ENCODE data around the gene BCAR3. TPM values are rescaled to one million over a fixed set of nuclear protein-coding genes. Genes with fewer than 3 reads are reported as not detected.

Gene BCAR3
- total and polyA plus RNA-seq, 7 experiments from 2014 or later = 0.22 to 1.7 (median 0.84) TPM

DNA sequence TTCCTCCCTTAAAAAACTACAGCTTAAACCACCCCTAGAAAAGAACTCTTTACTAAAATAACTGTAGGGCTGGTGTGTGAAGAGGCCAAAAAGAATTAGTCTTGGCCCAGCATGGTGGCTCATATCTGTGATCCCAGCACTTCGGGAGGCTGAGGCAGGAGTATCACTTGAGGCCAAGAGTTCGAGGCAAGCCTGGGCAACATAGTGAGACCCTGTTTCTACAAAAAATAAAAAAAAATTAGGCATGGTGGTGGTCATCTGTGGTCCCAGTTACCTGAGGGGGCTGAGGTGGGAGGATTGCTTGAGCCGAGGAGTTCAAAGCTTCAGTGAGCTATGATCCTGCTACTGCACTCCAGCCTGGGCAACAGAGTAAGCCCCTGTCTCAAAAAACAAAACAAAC is 44.9 kb downstream of the BCAR3 start:
- Mint-ChIP-seq H3K9me3 (peaks cover 0 to 4% (median 0%) of the 10 kb centered on the region in 11 donors), H3K4me3 (no peak overlapping the region), H3K4me1 (no peaks in the 10 kb centered on the region), H3K27ac (no peak overlapping the region), H3K36me3 (no peaks in the 10 kb centered on the region), H3K27me3 (no peaks in the 10 kb centered on the region)
- ChIA-PET CTCF (interaction anchor here (0.6 kb wide), 1 partner anchor 333 kb away, joined by 3 read pairs; no protein-coding TSS in a partner anchor), POLR2A (no interaction called here)
- no peak for DNase-seq
- no peak overlapping the region for H3K27ac ChIP-seq (ENCODE audit: low read depth, low read length)
- no peaks in the 10 kb centered on the region for H3K27me3 ChIP-seq (ENCODE audit: control insufficient read depth in 2 of 2, insufficient read depth in 2 of 2, low read length in 2 of 2)
- intact Hi-C loops (cut with micrococcal nuclease) = no loop called here
- H3K4me3 ChIP-seq (ENCODE audit: low read length) = no peak overlapping the region
- H3K36me3 ChIP-seq (ENCODE audit: control insufficient read depth in 2 of 3, insufficient read depth in 3 of 3, low read length in 3 of 3) = no peaks in the 10 kb centered on the region
- H3K4me1 ChIP-seq (ENCODE audit: control insufficient read depth in 2 of 2, insufficient read depth in 2 of 2, low read length in 2 of 2) = no peaks in the 10 kb centered on the region
- H3K9me3 ChIP-seq (ENCODE audit: control insufficient read depth in 2 of 3, low read length in 3 of 3) = no peaks in the 10 kb centered on the region
- ATAC-seq = no peak

DNA sequence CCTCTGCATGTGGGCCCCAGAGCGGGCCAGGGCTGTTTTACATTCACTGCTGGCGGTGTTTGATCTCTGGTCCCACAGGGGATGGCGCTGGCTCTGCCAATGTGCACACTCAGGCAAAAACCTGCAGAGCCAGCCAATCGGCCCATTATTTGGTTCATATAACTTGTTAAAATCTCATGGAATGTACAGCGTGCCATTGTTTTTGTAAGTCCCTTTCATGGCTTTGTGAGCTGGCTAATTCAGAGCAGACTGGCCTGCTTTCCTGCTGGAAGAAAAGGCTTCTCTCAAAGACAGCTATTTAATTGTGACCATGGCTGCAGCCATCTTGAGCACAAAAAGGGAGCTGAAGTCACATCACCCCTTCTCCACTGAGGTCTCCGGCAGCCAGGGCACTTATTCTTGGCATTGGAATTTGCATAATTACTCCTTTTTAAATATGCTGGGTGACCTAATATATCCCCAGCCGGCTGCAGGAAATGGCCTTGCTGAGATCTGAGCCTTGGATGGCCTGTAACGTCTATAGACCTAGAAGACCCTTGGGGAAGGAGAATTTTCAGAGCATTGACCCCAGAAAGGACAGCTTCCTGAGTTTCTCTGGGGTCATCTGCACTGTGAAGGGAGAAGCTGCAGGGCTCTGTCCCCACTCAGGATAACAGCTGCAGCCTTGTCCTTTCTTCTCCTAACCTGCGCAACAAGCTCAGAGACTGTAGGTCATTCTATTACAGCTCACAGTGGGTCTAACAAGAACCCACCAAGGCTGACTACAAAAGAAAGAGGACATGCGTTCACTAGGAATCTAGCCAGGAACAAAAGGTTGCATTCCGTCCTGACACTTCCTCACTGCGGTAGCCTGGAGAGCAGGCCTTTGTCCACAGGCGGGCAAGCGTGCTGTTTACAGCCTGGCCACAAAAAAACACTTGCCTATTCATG is 45.8 kb downstream of the BCAR3 start:
- CTCF ChIA-PET = interaction anchor here (2.0 kb wide), 1 partner anchor 208 kb away, joined by 5 read pairs; no protein-coding TSS in a partner anchor
- H3K4me3 Mint-ChIP-seq = no peak overlapping the region
- Histone ChIP-seq H3K4me1 (ENCODE audit: control insufficient read depth in 2 of 2, insufficient read depth in 2 of 2, low read length in 2 of 2) (no peaks in the 10 kb centered on the region), H3K27me3 (ENCODE audit: control insufficient read depth in 2 of 2, insufficient read depth in 2 of 2, low read length in 2 of 2) (no peaks in the 10 kb centered on the region), H3K9me3 (ENCODE audit: control insufficient read depth in 2 of 3, low read length in 3 of 3) (no peaks in the 10 kb centered on the region), H3K27ac (ENCODE audit: low read depth, low read length) (no peak overlapping the region), H3K36me3 (ENCODE audit: control insufficient read depth in 2 of 3, insufficient read depth in 3 of 3, low read length in 3 of 3) (no peaks in the 10 kb centered on the region), H3K4me3 (ENCODE audit: low read length) (no peak overlapping the region)
- H3K27ac Mint-ChIP-seq = no peak overlapping the region
- POLR2A ChIA-PET = no interaction called here
- no peaks in the 10 kb centered on the region for H3K36me3 Mint-ChIP-seq
- H3K4me1 Mint-ChIP-seq = no peaks in the 10 kb centered on the region
- intact Hi-C loops (cut with micrococcal nuclease) = no loop called here
- H3K9me3 Mint-ChIP-seq = peaks cover 0 to 4% (median 0%) of the 10 kb centered on the region in 11 donors
- no peaks in the 10 kb centered on the region for H3K27me3 Mint-ChIP-seq
- DNase-seq (no peak), ATAC-seq (no peak)

DNA sequence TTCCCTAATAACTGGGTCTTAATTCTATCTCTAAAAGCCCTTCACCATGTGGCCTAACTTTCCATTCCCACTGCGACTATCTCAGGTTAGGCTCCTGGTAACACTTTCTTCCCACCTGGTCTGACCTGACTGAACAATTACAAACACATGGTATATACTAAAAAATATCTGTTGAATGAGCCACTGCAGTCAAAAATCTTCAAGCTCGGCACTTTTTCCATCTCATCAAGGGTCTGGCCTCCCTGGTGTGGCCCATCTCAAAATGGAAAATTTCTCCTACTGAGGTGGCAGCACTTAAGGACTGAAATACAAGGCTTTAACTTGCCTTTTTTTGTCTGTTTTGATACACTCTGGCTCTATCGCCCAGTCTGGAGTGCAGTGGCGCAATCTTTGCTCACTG is 48.3 kb downstream of the BCAR3 start:
- CTCF ChIA-PET = interaction anchor here (0.5 to 1.2 kb wide), 2 partner anchors 211 to 1421 kb away, joined by 3 to 4 read pairs; no protein-coding TSS in a partner anchor
- H3K36me3 Mint-ChIP-seq = no peaks in the 10 kb centered on the region
- peaks cover 0 to 4% (median 0%) of the 10 kb centered on the region in 11 donors for H3K9me3 Mint-ChIP-seq
- H3K27ac ChIP-seq (ENCODE audit: low read depth, low read length) = no peak overlapping the region
- no peak overlapping the region for H3K4me3 ChIP-seq (ENCODE audit: low read length)
- H3K9me3 ChIP-seq (ENCODE audit: control insufficient read depth in 2 of 3, low read length in 3 of 3) = no peaks in the 10 kb centered on the region
- peaks cover 0 to 5% (median 0%) of the 10 kb centered on the region in 5 donors for H3K27me3 Mint-ChIP-seq
- H3K36me3 ChIP-seq (ENCODE audit: control insufficient read depth in 2 of 3, insufficient read depth in 3 of 3, low read length in 3 of 3) = no peaks in the 10 kb centered on the region
- POLR2A ChIA-PET = no interaction called here
- H3K27me3 ChIP-seq (ENCODE audit: control insufficient read depth in 2 of 2, insufficient read depth in 2 of 2, low read length in 2 of 2) = no peaks in the 10 kb centered on the region
- no peaks in the 10 kb centered on the region for H3K4me1 Mint-ChIP-seq
- ATAC-seq (no peak), DNase-seq (no peak)
- intact Hi-C loops (cut with micrococcal nuclease) = no loop called here
- H3K4me1 ChIP-seq (ENCODE audit: control insufficient read depth in 2 of 2, insufficient read depth in 2 of 2, low read length in 2 of 2) = no peaks in the 10 kb centered on the region
- no peak overlapping the region for H3K4me3 Mint-ChIP-seq
- no peak overlapping the region for H3K27ac Mint-ChIP-seq

GRCh38 chr1:93631626-93632365 is 49.8 kb downstream of the BCAR3 start:
- H3K4me1 ChIP-seq (ENCODE audit: control insufficient read depth in 2 of 2, insufficient read depth in 2 of 2, low read length in 2 of 2) = no peaks in the 10 kb centered on the region
- Mint-ChIP-seq H3K4me1 (no peaks in the 10 kb centered on the region), H3K4me3 (no peak overlapping the region), H3K9me3 (peaks cover 0 to 4% (median 0%) of the 10 kb centered on the region in 11 donors), H3K27me3 (peaks cover 0 to 7% (median 0%) of the 10 kb centered on the region in 5 donors), H3K27ac (no peak overlapping the region), H3K36me3 (no peaks in the 10 kb centered on the region)
- no peaks in the 10 kb centered on the region for H3K36me3 ChIP-seq (ENCODE audit: control insufficient read depth in 2 of 3, insufficient read depth in 3 of 3, low read length in 3 of 3)
- POLR2A ChIA-PET = no interaction called here
- intact Hi-C loops (cut with micrococcal nuclease) = no loop called here
- H3K27me3 ChIP-seq (ENCODE audit: control insufficient read depth in 2 of 2, insufficient read depth in 2 of 2, low read length in 2 of 2) = no peaks in the 10 kb centered on the region
- no peaks in the 10 kb centered on the region for H3K9me3 ChIP-seq (ENCODE audit: control insufficient read depth in 2 of 3, low read length in 3 of 3)
- CTCF ChIA-PET = interaction anchor here (0.6 to 4.9 kb wide), 3 partner anchors 211 to 500 kb away, joined by 3 to 59 read pairs (median 3); no protein-coding TSS in a partner anchor
- H3K27ac ChIP-seq (ENCODE audit: low read depth, low read length) = no peak overlapping the region
- H3K4me3 ChIP-seq (ENCODE audit: low read length) = no peak overlapping the region
- ATAC-seq (no peak), DNase-seq (peak in 1 of 9 donors; percentile 7)

DNA sequence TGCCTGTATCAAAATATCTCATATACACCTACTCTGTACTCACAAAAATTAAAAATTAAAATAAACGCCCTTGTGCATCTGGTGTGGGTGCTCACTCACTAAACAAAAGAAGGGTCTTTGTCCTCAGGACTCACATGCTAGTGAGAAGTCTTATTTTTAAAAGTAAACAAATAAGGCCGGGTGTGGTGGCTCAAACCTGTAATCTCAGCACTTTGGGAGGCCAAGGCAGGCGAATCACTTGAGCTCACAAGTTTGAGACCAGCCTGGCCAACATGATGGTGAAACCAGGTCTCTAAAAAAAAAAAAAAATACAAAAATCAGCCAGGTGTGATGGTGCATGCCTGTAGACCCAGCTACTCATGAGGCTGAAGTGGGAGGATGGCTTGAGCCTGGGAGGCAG is 51.5 kb downstream of the BCAR3 start:
- ATAC-seq = no peak
- Mint-ChIP-seq H3K36me3 (no peaks in the 10 kb centered on the region), H3K4me3 (no peak overlapping the region), H3K9me3 (peaks cover 0 to 4% (median 0%) of the 10 kb centered on the region in 11 donors), H3K4me1 (no peaks in the 10 kb centered on the region), H3K27me3 (peaks cover 0 to 10% (median 0%) of the 10 kb centered on the region in 5 donors), H3K27ac (no peak overlapping the region)
- intact Hi-C loops (cut with micrococcal nuclease) = no loop called here
- Histone ChIP-seq H3K4me3 (ENCODE audit: low read length) (no peak overlapping the region), H3K27me3 (ENCODE audit: control insufficient read depth in 2 of 2, insufficient read depth in 2 of 2, low read length in 2 of 2) (no peaks in the 10 kb centered on the region), H3K27ac (ENCODE audit: low read depth, low read length) (no peak overlapping the region), H3K4me1 (ENCODE audit: control insufficient read depth in 2 of 2, insufficient read depth in 2 of 2, low read length in 2 of 2) (no peaks in the 10 kb centered on the region), H3K9me3 (ENCODE audit: control insufficient read depth in 2 of 3, low read length in 3 of 3) (no peaks in the 10 kb centered on the region), H3K36me3 (ENCODE audit: control insufficient read depth in 2 of 3, insufficient read depth in 3 of 3, low read length in 3 of 3) (no peaks in the 10 kb centered on the region)
- DNase-seq = no peak
- CTCF ChIA-PET = interaction anchor here (0.9 to 4.9 kb wide), 7 partner anchors 184 to 288 kb away, joined by 3 to 59 read pairs (median 4); partner anchors contain the start of gene GCLM
- POLR2A ChIA-PET = interaction anchor here (1.0 to 1.6 kb wide), 3 partner anchors 214 to 219 kb away, joined by 3 to 13 read pairs (median 8); no protein-coding TSS in a partner anchor

Data from naive thymus-derived CD4-positive, alpha-beta T cell (primary cell).